IMR-90 (cell line): ENCODE results near the gene B3GAT3. TPM values are rescaled to one million over a fixed set of nuclear protein-coding genes. Genes with fewer than 3 reads are reported as not detected.
A peak's percentile ranks its signal among the peaks of the same experiment; 100 is the strongest.

Source experiments
- ATAC-seq: fragments of 200-7000 bp; cut with Tn5 transposase; 2 replicates; pipeline ENCODE4 v1.9.1; 2020; ENCODE audit warnings: low read depth, mild to moderate bottlenecking, moderate library complexity
- BruUV-seq: library from RNA; stranded (reverse); fragments of 400-500 nt; replicated peaks from 2 replicates; lab custom pipeline; 2021; lab: Mats Ljungman, UMichigan
- CTCF ChIA-PET: fragments of 300-600 bp; formaldehyde crosslinking; extraction: SDS; loops from one replicate; lab custom pipeline; 2021; ENCODE audit warnings: antibody characterized with exemption; lab: Yijun Ruan, JAX
- POLR2A ChIA-PET: fragments of 300-600 bp; sonication (Branson Sonifier 250); formaldehyde crosslinking; loops from one replicate; lab custom pipeline; 2022; ENCODE audit warnings: antibody characterized with exemption; ENCODE audit not compliant: unreplicated experiment; lab: Charles Lee
- DNase-seq: peaks from one replicate; pipeline ENCODE4 v3.0.0; 2013
- H2AFZ ChIP-seq: replicated peaks from 2 replicates; pipeline ENCODE3; 2013; ENCODE audit warnings: low read length, mild to moderate bottlenecking; ENCODE audit not compliant: poor library complexity
- H2AK5ac ChIP-seq: 2 replicates; pipeline ENCODE4 v1.6.1; 2013; ENCODE audit warnings: low read depth, low read length, inconsistent platforms
- H2AK9ac ChIP-seq: replicated peaks from 2 replicates; pipeline ENCODE3; 2013; ENCODE audit warnings: mild to moderate bottlenecking, low read depth, low read length, moderate library complexity; ENCODE audit not compliant: poor library complexity
- H2BK120ac ChIP-seq: 2 replicates; pipeline ENCODE4 v1.6.1; 2013; ENCODE audit warnings: low read depth, low read length, inconsistent platforms
- H2BK15ac ChIP-seq: 3 replicates; pipeline ENCODE4 v1.6.1; 2013; ENCODE audit warnings: low read depth, low read length, inconsistent platforms
- H2BK20ac ChIP-seq: 2 replicates; pipeline ENCODE4 v1.6.1; 2013; ENCODE audit warnings: low read depth, mild to moderate bottlenecking, inconsistent platforms, low read length, moderate library complexity
- H2BK5ac ChIP-seq: 2 replicates; pipeline ENCODE4 v1.6.1; 2013; ENCODE audit warnings: mild to moderate bottlenecking, low read depth, low read length, inconsistent platforms; ENCODE audit not compliant: poor library complexity, severe bottlenecking
- H3K14ac ChIP-seq: replicated peaks from 2 replicates; pipeline ENCODE4 v1.6.1; 2013; ENCODE audit warnings: low read depth, low read length, inconsistent platforms
- H3K18ac ChIP-seq: 2 replicates; pipeline ENCODE4 v1.6.1; 2013; ENCODE audit warnings: low read depth, low read length, control low read depth
- H3K23ac ChIP-seq: 2 replicates; pipeline ENCODE4 v1.6.1; 2013; ENCODE audit warnings: low read depth, low read length, inconsistent platforms
- H3K27ac ChIP-seq: 2 replicates; pipeline ENCODE4 v1.5.1; 2013; ENCODE audit warnings: mild to moderate bottlenecking, control low read depth, low read length; ENCODE audit not compliant: insufficient read depth
- H3K27me3 ChIP-seq: 2 replicates; pipeline ENCODE4 v1.6.1; 2013; ENCODE audit warnings: low read length; ENCODE audit not compliant: control insufficient read depth, insufficient read depth
- H3K36me3 ChIP-seq: 2 replicates; pipeline ENCODE4 v1.6.1; 2013; ENCODE audit warnings: low read length, mixed read lengths; ENCODE audit not compliant: control insufficient read depth, insufficient read depth
- H3K4ac ChIP-seq: 2 replicates; pipeline ENCODE4 v1.6.1; 2013; ENCODE audit warnings: low read depth, low read length, inconsistent platforms
- H3K4me1 ChIP-seq: 2 replicates; pipeline ENCODE4 v1.6.1; 2013; ENCODE audit warnings: low read length, mixed read lengths; ENCODE audit not compliant: control insufficient read depth, insufficient read depth
- H3K4me2 ChIP-seq: 2 replicates; pipeline ENCODE4 v1.6.1; 2013; ENCODE audit warnings: low read depth, mild to moderate bottlenecking, control low read depth, low read length, moderate library complexity
- H3K4me3 ChIP-seq: 2 replicates; pipeline ENCODE4 v1.5.1; 2013; ENCODE audit warnings: low read depth, mild to moderate bottlenecking, control low read depth, low read length, moderate library complexity; ENCODE audit not compliant: insufficient read depth
- H3K56ac ChIP-seq: 2 replicates; pipeline ENCODE4 v1.6.1; 2013; ENCODE audit warnings: low read length, inconsistent platforms; ENCODE audit not compliant: insufficient read depth; ENCODE audit errors: extremely low read depth
- H3K79me1 ChIP-seq, 2 experiments: 2 replicates each; pipeline ENCODE4 v1.6.1; 2013; ENCODE audit warnings: low read length in 2 of 2, inconsistent platforms in 1 of 2, low read depth in 1 of 2
- H3K9ac ChIP-seq: 2 replicates; pipeline ENCODE4 v1.6.1; 2013; ENCODE audit warnings: low read depth, low read length, control low read depth
- H3K9me1 ChIP-seq: 2 replicates; pipeline ENCODE4 v1.6.1; 2013; ENCODE audit warnings: low read length, inconsistent platforms; ENCODE audit not compliant: insufficient read depth
- H3K9me3 ChIP-seq: 2 replicates; pipeline ENCODE4 v1.6.1; 2013; ENCODE audit warnings: low read length; ENCODE audit not compliant: control insufficient read depth, insufficient read depth
- H4K20me1 ChIP-seq: 2 replicates; pipeline ENCODE4 v1.6.1; 2013; ENCODE audit warnings: low read length, inconsistent platforms; ENCODE audit not compliant: insufficient read depth
- H4K5ac ChIP-seq: 2 replicates; pipeline ENCODE4 v1.6.1; 2013; ENCODE audit warnings: mild to moderate bottlenecking, low read depth, low read length, control low read depth
- H4K8ac ChIP-seq, 2 experiments: 2 replicates each; pipeline ENCODE4 v1.6.1; 2013; ENCODE audit warnings: low read depth in 2 of 2, low read length in 2 of 2, control low read depth in 1 of 2, inconsistent platforms in 1 of 2
- H4K91ac ChIP-seq: 2 replicates; pipeline ENCODE4 v1.6.1; 2013; ENCODE audit warnings: low read depth, low read length, inconsistent platforms; ENCODE audit not compliant: insufficient read depth
- BHLHE40 ChIP-seq: fragments of 150-350 bp; IDR thresholded peaks from 2 replicates; pipeline ENCODE4 v1.6.1; 2016; ENCODE audit warnings: mild to moderate bottlenecking, low read depth, low read length
- CHD1 ChIP-seq: IDR thresholded peaks from 2 replicates; pipeline ENCODE4 v1.6.1; 2012; ENCODE audit warnings: low read depth, low read length, improper control_type of control experiment
- FOS ChIP-seq: fragments of 150-350 bp; IDR thresholded peaks from 2 replicates; pipeline ENCODE4 v1.6.1; 2016; ENCODE audit warnings: low read depth, low read length
- MAFK ChIP-seq: IDR thresholded peaks from 2 replicates; pipeline ENCODE4 v1.6.1; 2012; ENCODE audit warnings: low read depth, low read length, improper control_type of control experiment
- MXI1 ChIP-seq: IDR thresholded peaks from 2 replicates; pipeline ENCODE4 v1.6.1; 2012; ENCODE audit warnings: low read depth, mild to moderate bottlenecking, low read length, moderate library complexity, borderline replicate concordance
- POLR2A ChIP-seq: IDR thresholded peaks from 2 replicates; pipeline ENCODE4 v1.6.1; 2012; ENCODE audit warnings: mild to moderate bottlenecking, low read depth, low read length
- RAD21 ChIP-seq: IDR thresholded peaks from 2 replicates; pipeline ENCODE4 v1.6.1; 2012; ENCODE audit warnings: low read length, improper control_type of control experiment
- SMC3 ChIP-seq: fragments of 150-350 bp; IDR thresholded peaks from 2 replicates; pipeline ENCODE4 v1.6.1; 2016; ENCODE audit warnings: low read depth, mild to moderate bottlenecking, antibody characterized with exemption, low read length, moderate library complexity
- WGBS, 2 experiments: methylation state at CpG; one replicate each; pipeline versions ENCODE4 v1.1.5 to v1.1.7; 2013; ENCODE audit warnings: missing lambda C conversion rate in 2 of 2; ENCODE audit not compliant: insufficient read length in 1 of 2; ENCODE audit errors: extremely low coverage in 2 of 2; 5-methylcytosine and 5-hydroxymethylcytosine counted together
- dilution Hi-C: fragments of 300-500 bp; cut with HindIII; formaldehyde crosslinking; loops from one replicate; pipeline ENCODE4 v1.14.3; 2018; ENCODE audit warnings: low sequenced_read_pairs; ENCODE audit not compliant: unreplicated experiment
- in situ Hi-C: fragments of 300-500 bp; cut with MboI; formaldehyde crosslinking; loops from 3 replicates; pipeline ENCODE4 v1.14.3; 2019; ENCODE audit warnings: low sequenced_read_pairs, inconsistent platforms, mixed read lengths
- intact Hi-C: fragments of 100-400 bp; cut with micrococcal nuclease; formaldehyde crosslinking; loops from 2 replicates; pipeline ENCODE4 v1.10.0; 2022
- polyA plus RNA-seq, 3 experiments: library from polyadenylated mRNA; depleted of rRNA; stranded (reverse); fragments of >200 nt; gene quantifications; 2 replicates each; pipeline ENCODE4 v1.2.3, GENCODE V29; 2012; ENCODE audit warnings: low replicate concordance in 1 of 3
- total RNA-seq: library from RNA; depleted of rRNA; stranded (reverse); fragments of >200 nt; gene quantifications from 2 replicates; pipeline ENCODE4 v1.2.3, GENCODE V29; 2012
- TF ChIP-seq, protein P1 (sequence below): conservative IDR thresholded peaks from 2 replicates; pipeline ENCODE4 v1.5.1; 2012; ENCODE audit warnings: mild to moderate bottlenecking, low read depth, low read length, improper control_type of control experiment
- TF ChIP-seq, protein P2 (sequence below): fragments of 150-350 bp; IDR thresholded peaks from 2 replicates; pipeline ENCODE4 v1.6.1; 2017; ENCODE audit warnings: mild to moderate bottlenecking, antibody characterized with exemption, low read length, low read depth

Gene B3GAT3
- total and polyA plus RNA-seq, 2 of the 4 experiments (the other 2 are of a cell fraction): 10.4 to 38.4 TPM

DNA sequence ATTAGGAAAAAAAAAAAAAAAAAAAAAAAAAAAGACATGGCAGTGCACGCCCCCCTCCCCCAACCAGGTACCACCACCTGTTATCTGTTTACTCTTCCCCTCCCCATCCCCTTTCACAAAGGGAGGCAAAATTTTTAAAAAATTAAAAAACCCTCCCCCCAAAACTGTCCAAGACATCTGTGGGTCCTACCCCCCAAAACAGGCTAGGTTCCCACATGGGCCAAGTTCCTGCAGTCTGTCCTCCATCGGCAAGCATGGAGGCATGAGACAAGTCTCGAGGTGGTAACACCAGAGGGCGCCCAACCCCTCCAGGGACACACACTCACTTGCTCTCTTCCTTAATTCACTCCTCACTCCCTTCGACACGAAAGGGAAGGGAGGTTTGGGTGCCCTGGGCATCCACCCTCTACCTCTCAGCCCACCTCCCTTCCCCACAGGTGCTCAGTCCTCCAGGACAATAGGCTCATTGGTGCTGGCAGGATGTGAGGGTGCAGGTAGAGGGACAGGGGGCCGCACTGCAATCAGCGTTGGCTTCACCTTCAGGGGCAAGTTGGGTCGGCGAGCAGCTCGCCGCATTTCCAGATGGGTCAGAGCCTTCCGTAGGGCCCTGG lies 28.2 kb downstream of the B3GAT3 start:
- Histone ChIP-seq H3K4ac (no peak overlapping the region), H2BK15ac (no peak overlapping the region), H3K23ac (no peak overlapping the region), H3K56ac (no peak overlapping the region), H3K36me3 (peaks cover 51% of the 10 kb centered on the region), H2AK9ac (no peak overlapping the region), H2AFZ (no peak overlapping the region), H2AK5ac (0 out of 2 replicates have a peak overlapping the region, but pooled peaks have one; percentile 2), H3K27ac (no peak overlapping the region), H3K14ac (no peak overlapping the region), H3K4me2 (no peak overlapping the region), H4K5ac (no peak overlapping the region), H3K9me3 (no peaks in the 10 kb centered on the region), H3K9ac (no peak overlapping the region), H2BK120ac (no peak overlapping the region), H4K91ac (no peak overlapping the region), H3K27me3 (no peaks in the 10 kb centered on the region), H2BK5ac (no peak overlapping the region), H3K4me3 (no peak overlapping the region), H3K4me1 (peaks cover 6% of the 10 kb centered on the region), H3K9me1 (0 out of 2 replicates have a peak, but pooled peaks cover 4% of the 10 kb centered on the region), H4K8ac (no peak overlapping the region), H3K79me1 (peaks cover 24 to 51% of the 10 kb centered on the region in 2 experiments), H4K20me1 (peaks cover 7% of the 10 kb centered on the region; the same call in 1 of the 2 replicates), H2BK20ac (no peak overlapping the region), H3K18ac (no peak overlapping the region)
- POLR2A ChIA-PET: interaction anchor here (0.5 kb wide), 1 partner anchor 29 kb away, joined by 5 read pairs; no protein-coding TSS in a partner anchor
- dilution Hi-C loops (no loop called here), intact Hi-C loops (loop anchor here (10.0 kb wide), 1 partner anchor 101 kb away; no protein-coding TSS in a partner anchor), in situ Hi-C loops (no loop called here)
- WGBS, 2 experiments: 83% methylated on average over 2 of the region's 13 CpGs; no CpG with 5 or more reads in 1 of the 2 experiments
- no peak; the same call in 1 of the 2 replicates for ATAC-seq
- BruUV-seq: no TSS peak
- TF ChIP-seq, protein P1, sequence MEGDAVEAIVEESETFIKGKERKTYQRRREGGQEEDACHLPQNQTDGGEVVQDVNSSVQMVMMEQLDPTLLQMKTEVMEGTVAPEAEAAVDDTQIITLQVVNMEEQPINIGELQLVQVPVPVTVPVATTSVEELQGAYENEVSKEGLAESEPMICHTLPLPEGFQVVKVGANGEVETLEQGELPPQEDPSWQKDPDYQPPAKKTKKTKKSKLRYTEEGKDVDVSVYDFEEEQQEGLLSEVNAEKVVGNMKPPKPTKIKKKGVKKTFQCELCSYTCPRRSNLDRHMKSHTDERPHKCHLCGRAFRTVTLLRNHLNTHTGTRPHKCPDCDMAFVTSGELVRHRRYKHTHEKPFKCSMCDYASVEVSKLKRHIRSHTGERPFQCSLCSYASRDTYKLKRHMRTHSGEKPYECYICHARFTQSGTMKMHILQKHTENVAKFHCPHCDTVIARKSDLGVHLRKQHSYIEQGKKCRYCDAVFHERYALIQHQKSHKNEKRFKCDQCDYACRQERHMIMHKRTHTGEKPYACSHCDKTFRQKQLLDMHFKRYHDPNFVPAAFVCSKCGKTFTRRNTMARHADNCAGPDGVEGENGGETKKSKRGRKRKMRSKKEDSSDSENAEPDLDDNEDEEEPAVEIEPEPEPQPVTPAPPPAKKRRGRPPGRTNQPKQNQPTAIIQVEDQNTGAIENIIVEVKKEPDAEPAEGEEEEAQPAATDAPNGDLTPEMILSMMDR: peak; percentile 59
- TF ChIP-seq MXI1 (peak; percentile 52; the same call in 1 of the 2 replicates), RAD21 (peak; percentile 44), SMC3 (peak; percentile 43), BHLHE40 (no peak), POLR2A (no peak), MAFK (no peak), FOS (no peak), CHD1 (no peak)
- TF ChIP-seq, protein P2, sequence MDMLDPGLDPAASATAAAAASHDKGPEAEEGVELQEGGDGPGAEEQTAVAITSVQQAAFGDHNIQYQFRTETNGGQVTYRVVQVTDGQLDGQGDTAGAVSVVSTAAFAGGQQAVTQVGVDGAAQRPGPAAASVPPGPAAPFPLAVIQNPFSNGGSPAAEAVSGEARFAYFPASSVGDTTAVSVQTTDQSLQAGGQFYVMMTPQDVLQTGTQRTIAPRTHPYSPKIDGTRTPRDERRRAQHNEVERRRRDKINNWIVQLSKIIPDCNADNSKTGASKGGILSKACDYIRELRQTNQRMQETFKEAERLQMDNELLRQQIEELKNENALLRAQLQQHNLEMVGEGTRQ: no peak
- DNase-seq: peak; percentile 70
- CTCF ChIA-PET: interaction anchor here (0.6 kb wide), 2 partner anchors 86 to 263 kb away, joined by 3 read pairs; no protein-coding TSS in a partner anchor
